Left hindlimb (tissue), 1 donor: ENCODE results near the gene ZDHHC1.
A peak's percentile ranks its signal among the peaks of the same experiment; 100 is the strongest.

Experiments
- DNase-seq: peaks from one replicate; pipeline ENCODE4 v3.0.0-alpha.2; 2018

Gene ZDHHC1

GRCh38 chr16:67415872-67416793, at the start of gene ZDHHC1:
TSS of gene ZDHHC1 (minus strand) at chr16:67416477. CDS start at chr16:67407775, 8,702 bp downstream.
- peak; percentile 86 for DNase-seq

GRCh38 chr16:67464565-67464964, 48.3 kb upstream of the ZDHHC1 start:
- DNase-seq = no peak

GRCh38 chr16:67463691-67464090, 47.4 kb upstream of the ZDHHC1 start:
- no peak for DNase-seq

GRCh38 chr16:67463059-67463458, 46.8 kb upstream of the ZDHHC1 start:
- no peak for DNase-seq

GRCh38 chr16:67462279-67462655, 46.0 kb upstream of the ZDHHC1 start:
- DNase-seq = no peak

- DNase-seq = no peak
Observed at GRCh38 chr16:67461600-67462278, 45.5 kb upstream of the ZDHHC1 start.

GRCh38 chr16:67460961-67461360, 44.7 kb upstream of the ZDHHC1 start:
- no peak for DNase-seq

GRCh38 chr16:67460168-67460567, 43.9 kb upstream of the ZDHHC1 start:
- no peak for DNase-seq

- no peak for DNase-seq
Observed at GRCh38 chr16:67459861-67460150, 43.5 kb upstream of the ZDHHC1 start.

GRCh38 chr16:67459066-67459860, 43.0 kb upstream of the ZDHHC1 start:
- DNase-seq = no peak

- no peak for DNase-seq
Observed at GRCh38 chr16:67458121-67458641, 41.9 kb upstream of the ZDHHC1 start.

GRCh38 chr16:67457611-67458010, 41.3 kb upstream of the ZDHHC1 start:
- no peak for DNase-seq

GRCh38 chr16:67456391-67457081, 40.3 kb upstream of the ZDHHC1 start:
- peak; percentile 80 for DNase-seq

- DNase-seq = no peak
Observed at GRCh38 chr16:67454852-67455251, 38.6 kb upstream of the ZDHHC1 start.

- no peak for DNase-seq
Observed at GRCh38 chr16:67454104-67454503, 37.8 kb upstream of the ZDHHC1 start.

- peak; percentile 45 for DNase-seq
Observed at GRCh38 chr16:67451704-67452435, 35.6 kb upstream of the ZDHHC1 start.

- peak; percentile 75 for DNase-seq
Observed at GRCh38 chr16:67451061-67451703, 34.9 kb upstream of the ZDHHC1 start.

- DNase-seq = peak; percentile 32
Observed at GRCh38 chr16:67449739-67450138, 33.5 kb upstream of the ZDHHC1 start.

GRCh38 chr16:67449336-67449735, 33.1 kb upstream of the ZDHHC1 start:
- peak; percentile 37 for DNase-seq

- DNase-seq = peak; percentile 3
Observed at GRCh38 chr16:67448580-67448979, 32.3 kb upstream of the ZDHHC1 start.

GRCh38 chr16:67447508-67448076, 31.3 kb upstream of the ZDHHC1 start:
- peak; percentile 58 for DNase-seq
